Loucy (cell line): ENCODE results near the gene NNAT.

Experiments
- CTCF ChIP-seq: fragments of 200-600 bp; sonication (generic); conservative IDR thresholded peaks from 2 replicates; pipeline ENCODE4 v1.5.1; 2014; ENCODE audit warnings: mild to moderate bottlenecking, antibody characterized with exemption, low read length
- EZH2phosphoT487 ChIP-seq: fragments of 200-600 bp; IDR thresholded peaks from 2 replicates; pipeline ENCODE4 v1.6.1; 2018; ENCODE audit warnings: antibody characterized with exemption, mild to moderate bottlenecking, moderate library complexity, borderline replicate concordance

GRCh38 chr20:37479925-37480691 is 40.9 kb upstream of the NNAT start:
- TF ChIP-seq CTCF (no peak), EZH2phosphoT487 (no peak)
